ENCODE measurements around the gene MRPL49.

- TF ChIP-seq POLR2AphosphoS5 (IDR thresholded peaks at IDR 0.05; ENCODE audit: low read depth, low read length) (no peak; the same call in 1 of the 2 replicates), POLR2A (IDR thresholded peaks at IDR 0.05; ENCODE audit: low read depth, low read length) (no peak; the same call in 1 of the 2 replicates), TAF1 (IDR thresholded peaks at IDR 0.05; ENCODE audit: borderline replicate concordance, low read depth, low read length) (no peak)
Observed at GRCh38 chr11:65127473-65128181, 5.5 kb downstream of the MRPL49 start.

Data from GM12892 (cell line).